ENCODE data around the gene MAML3.

MAML3 gene

GRCh38 chr4:139826426-139826825 is 327.6 kb downstream of the MAML3 start:
- DNase-seq, result no peak

- no peak for DNase-seq
Measured at GRCh38 chr4:139825523-139826014, 328.4 kb downstream of the MAML3 start.

GRCh38 chr4:139824882-139825522 is 329.0 kb downstream of the MAML3 start:
- DNase-seq, result no peak

GRCh38 chr4:139823746-139824145 is 330.2 kb downstream of the MAML3 start:
- DNase-seq, result no peak

GRCh38 chr4:139823345-139823744 is 330.6 kb downstream of the MAML3 start:
- no peak for DNase-seq

GRCh38 chr4:139822391-139822790 is 331.6 kb downstream of the MAML3 start:
- DNase-seq, result no peak

- no peak for DNase-seq
Measured at GRCh38 chr4:139819082-139819481, 334.9 kb downstream of the MAML3 start.

GRCh38 chr4:139817657-139818452 is 336.1 kb downstream of the MAML3 start:
- no peak for DNase-seq

- DNase-seq, result no peak
Measured at GRCh38 chr4:139816856-139817255, 337.1 kb downstream of the MAML3 start.

GRCh38 chr4:139815778-139816601 is 338.0 kb downstream of the MAML3 start:
- no peak for DNase-seq

- DNase-seq, result no peak
Measured at GRCh38 chr4:139814323-139815015, 339.5 kb downstream of the MAML3 start.

GRCh38 chr4:139813881-139814280 is 340.1 kb downstream of the MAML3 start:
- DNase-seq, result no peak

GRCh38 chr4:139810710-139811109 is 343.3 kb downstream of the MAML3 start:
- no peak for DNase-seq

GRCh38 chr4:139809757-139810140 is 344.2 kb downstream of the MAML3 start:
- DNase-seq, result no peak

GRCh38 chr4:139808808-139809756 is 344.9 kb downstream of the MAML3 start:
- DNase-seq, result no peak

GRCh38 chr4:139808381-139808807 is 345.6 kb downstream of the MAML3 start:
- DNase-seq, result no peak

GRCh38 chr4:139807483-139807882 is 346.5 kb downstream of the MAML3 start:
- no peak for DNase-seq

- no peak for DNase-seq
Measured at GRCh38 chr4:139806929-139807328, 347.1 kb downstream of the MAML3 start.

- no peak for DNase-seq
Measured at GRCh38 chr4:139802931-139803330, 351.1 kb downstream of the MAML3 start.

GRCh38 chr4:139802488-139802887 is 351.5 kb downstream of the MAML3 start:
- DNase-seq, result no peak

- no peak for DNase-seq
Measured at GRCh38 chr4:139801895-139802294, 352.1 kb downstream of the MAML3 start.

- no peak for DNase-seq
Measured at GRCh38 chr4:139800082-139800481, 353.9 kb downstream of the MAML3 start.
